Erythroblast (primary cell): ENCODE measurements around the gene EPHA2.

Source experiments
- GATA1 ChIP-seq: IDR thresholded peaks from 2 replicates; pipeline ENCODE4 v1.6.1; 2011; ENCODE audit warnings: low read depth, mild to moderate bottlenecking, control low read depth, low read length, moderate library complexity
- POLR2A ChIP-seq: IDR thresholded peaks from 2 replicates; pipeline ENCODE4 v1.6.1; 2011; ENCODE audit warnings: mild to moderate bottlenecking, low read length

GRCh38 chr1:16081636-16082035, 74.2 kb downstream of the EPHA2 start:
- TF ChIP-seq POLR2A (no peak), GATA1 (no peak)
